NT2/D1 (cell line): ENCODE results near the gene KIF19.
A peak's percentile ranks its signal among the peaks of the same experiment; 100 is the strongest.

Experiments
- DNase-seq: peaks from one replicate; pipeline ENCODE4 v3.0.0-alpha.2; 2011; ENCODE audit warnings: low read depth, low spot score
- H3K27me3 ChIP-seq: 2 replicates; pipeline ENCODE4 v1.6.0; 2011; ENCODE audit warnings: mild to moderate bottlenecking; ENCODE audit not compliant: insufficient read length, insufficient read depth
- H3K36me3 ChIP-seq: 2 replicates; pipeline ENCODE4 v1.6.1; 2011; ENCODE audit warnings: mild to moderate bottlenecking, low read length, mixed read lengths; ENCODE audit not compliant: insufficient read depth, insufficient read length
- H3K4me1 ChIP-seq: 2 replicates; pipeline ENCODE4 v1.5.1; 2011; ENCODE audit not compliant: insufficient read depth, insufficient read length
- H3K4me3 ChIP-seq: 2 replicates; pipeline ENCODE4 v1.5.1; 2011; ENCODE audit warnings: low read depth; ENCODE audit not compliant: insufficient read length
- H3K9ac ChIP-seq: 2 replicates; pipeline ENCODE4 v1.6.0; 2011; ENCODE audit warnings: low read depth; ENCODE audit not compliant: insufficient read length
- H3K9me3 ChIP-seq: 2 replicates; pipeline ENCODE4 v1.5.1; 2011; ENCODE audit warnings: mild to moderate bottlenecking, low read length; ENCODE audit not compliant: insufficient read depth
- SUZ12 ChIP-seq: IDR thresholded peaks from 2 replicates; pipeline ENCODE4 v1.6.1; 2011; ENCODE audit not compliant: insufficient read length, insufficient read depth; ENCODE audit errors: extremely low read depth
- YY1 ChIP-seq: IDR thresholded peaks from 2 replicates; pipeline ENCODE4 v1.6.1; 2011; ENCODE audit not compliant: insufficient read length, insufficient read depth
- ZNF274 ChIP-seq: IDR thresholded peaks from 2 replicates; pipeline ENCODE4 v1.6.1; 2011; ENCODE audit warnings: mild to moderate bottlenecking, low read depth, low read length

KIF19 gene

DNA sequence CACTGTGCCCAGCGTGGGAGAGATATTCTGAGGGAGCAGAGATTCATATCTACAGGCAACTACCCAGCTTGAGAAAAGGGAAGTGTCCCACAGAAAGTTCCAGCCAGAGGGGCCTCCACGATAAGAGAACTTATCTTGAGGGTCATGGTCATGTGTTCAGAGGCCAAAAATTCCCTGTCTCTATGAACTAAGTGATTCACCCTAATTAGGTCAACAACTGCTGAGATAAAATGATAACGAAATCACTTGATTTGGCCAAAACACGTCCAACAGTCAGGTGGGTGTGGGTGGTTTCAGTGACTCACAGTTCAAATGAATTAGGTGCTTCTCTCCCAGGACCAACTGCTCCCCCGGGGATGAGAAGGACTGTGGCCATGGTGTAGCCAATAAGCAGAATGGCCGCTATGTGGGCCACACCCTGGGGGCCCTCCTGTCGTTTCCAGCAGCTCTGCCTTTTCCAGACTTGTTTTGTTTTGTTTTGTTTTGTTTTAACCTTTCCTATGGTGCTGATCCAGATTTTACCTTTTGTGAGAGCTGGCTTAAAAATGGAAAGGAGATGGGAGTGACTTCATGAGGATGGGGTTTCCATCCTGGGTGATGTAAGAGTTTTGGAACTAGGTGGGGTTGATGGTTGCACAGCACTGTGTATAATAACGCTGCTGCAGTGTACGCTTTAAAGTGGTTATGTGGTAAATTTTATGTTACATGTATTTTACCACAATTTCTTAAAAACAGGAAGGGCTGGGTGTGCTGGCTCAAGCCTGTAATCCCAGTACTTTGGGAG lies 43.2 kb upstream of the KIF19 start:
- DNase-seq, result no peak
- peaks cover 6% of the 10 kb centered on the region for H3K4me1 ChIP-seq
- no peaks in the 10 kb centered on the region for H3K36me3 ChIP-seq
- H3K27me3 ChIP-seq, result no peaks in the 10 kb centered on the region
- H3K4me3 ChIP-seq, result no peak overlapping the region
- H3K9ac ChIP-seq, result no peak overlapping the region
- no peaks in the 10 kb centered on the region for H3K9me3 ChIP-seq
- TF ChIP-seq SUZ12, result no peak
- TF ChIP-seq ZNF274, result no peak
- no peak for TF ChIP-seq YY1

DNA sequence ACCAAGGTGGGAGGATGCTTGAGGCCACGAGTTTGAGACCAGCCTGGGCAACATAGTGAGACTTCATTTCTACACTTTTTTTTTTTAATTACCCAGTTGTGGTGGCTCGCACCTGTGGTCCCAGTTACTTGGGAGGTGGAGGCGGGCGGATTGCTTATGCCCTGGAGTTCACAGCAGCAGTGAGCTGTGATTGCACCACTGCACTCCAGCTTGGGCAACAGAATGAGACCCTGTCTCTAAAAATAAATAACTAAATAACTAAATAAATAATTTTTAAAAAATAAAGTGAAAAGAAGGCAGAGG lies 42.7 kb upstream of the KIF19 start:
- DNase-seq, result no peak
- Histone ChIP-seq H3K9ac (no peak overlapping the region), H3K9me3 (no peaks in the 10 kb centered on the region), H3K27me3 (no peaks in the 10 kb centered on the region), H3K36me3 (no peaks in the 10 kb centered on the region), H3K4me3 (no peak overlapping the region), H3K4me1 (peaks cover 6% of the 10 kb centered on the region)
- TF ChIP-seq ZNF274 (no peak), YY1 (no peak), SUZ12 (no peak)

DNA sequence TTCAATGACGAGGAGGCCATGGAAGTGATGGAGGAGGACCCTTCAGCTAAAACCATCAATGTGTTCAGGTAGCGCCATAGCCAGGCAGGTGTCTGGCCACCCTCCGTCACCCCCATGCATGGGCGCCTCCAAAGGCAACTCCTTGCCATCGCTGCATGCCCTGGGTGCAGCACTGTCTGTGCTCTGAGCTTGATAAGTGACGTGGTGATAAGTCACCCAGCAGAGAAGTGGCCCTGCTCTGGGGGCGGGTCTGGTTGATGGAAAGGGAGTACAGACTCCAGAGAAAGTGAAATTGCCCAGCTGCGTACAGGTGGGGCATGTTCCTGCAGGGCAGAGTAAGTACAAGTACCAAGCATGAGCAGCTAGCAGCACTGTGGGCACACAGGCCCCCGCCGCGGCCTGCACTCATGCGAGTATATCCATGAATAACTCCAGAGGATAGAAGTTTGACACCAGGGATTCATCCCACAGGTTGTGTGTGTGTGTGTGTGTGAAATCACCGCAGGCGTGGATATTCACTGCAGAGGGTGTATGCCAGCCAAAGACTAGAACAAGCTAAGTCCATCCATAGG lies 38.9 kb upstream of the KIF19 start:
- no peak overlapping the region for H3K4me3 ChIP-seq
- no peaks in the 10 kb centered on the region for H3K9me3 ChIP-seq
- no peak overlapping the region for H3K9ac ChIP-seq
- TF ChIP-seq ZNF274 (no peak), YY1 (no peak), SUZ12 (no peak)
- H3K36me3 ChIP-seq, result no peaks in the 10 kb centered on the region
- no peaks in the 10 kb centered on the region for H3K27me3 ChIP-seq
- H3K4me1 ChIP-seq, result peaks cover 8% of the 10 kb centered on the region
- no peak for DNase-seq

GRCh38 chr17:74288785-74289184 lies 37.2 kb upstream of the KIF19 start:
- Histone ChIP-seq H3K27me3 (no peaks in the 10 kb centered on the region), H3K4me3 (no peak overlapping the region), H3K4me1 (peaks cover 8% of the 10 kb centered on the region), H3K36me3 (no peaks in the 10 kb centered on the region), H3K9ac (no peak overlapping the region), H3K9me3 (no peaks in the 10 kb centered on the region)
- TF ChIP-seq YY1, result no peak
- TF ChIP-seq ZNF274, result no peak
- TF ChIP-seq SUZ12, result no peak
- no peak for DNase-seq

- Histone ChIP-seq H3K4me3 (no peak overlapping the region), H3K9ac (peak overlapping the region; percentile 21), H3K9me3 (no peaks in the 10 kb centered on the region), H3K27me3 (no peaks in the 10 kb centered on the region), H3K36me3 (no peaks in the 10 kb centered on the region), H3K4me1 (peaks cover 8% of the 10 kb centered on the region)
- TF ChIP-seq ZNF274 (no peak), SUZ12 (no peak), YY1 (no peak)
- no peak for DNase-seq
Measured at GRCh38 chr17:74289688-74290087, 36.3 kb upstream of the KIF19 start.

DNA sequence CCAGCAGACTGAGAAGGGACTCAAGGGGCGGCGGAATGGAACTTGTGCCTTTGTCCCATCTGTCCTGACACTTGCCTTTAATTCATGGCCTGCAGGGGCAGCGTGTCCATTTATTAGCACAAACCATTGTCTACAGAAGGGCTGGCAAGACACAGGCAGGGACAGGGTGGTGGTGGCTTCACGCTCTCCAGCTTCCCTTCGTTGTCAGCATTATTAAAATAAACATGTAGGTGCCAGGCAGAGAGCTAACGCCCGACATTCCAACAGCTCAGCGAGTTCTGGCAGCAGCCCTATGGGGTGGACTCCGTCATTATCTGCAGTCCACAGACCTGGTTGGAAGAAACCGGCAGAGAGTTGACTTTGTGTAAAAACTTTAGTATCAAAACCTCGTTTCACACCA lies 35.7 kb upstream of the KIF19 start:
- no peak overlapping the region for H3K9ac ChIP-seq
- peaks cover 4% of the 10 kb centered on the region for H3K4me1 ChIP-seq
- H3K9me3 ChIP-seq, result no peaks in the 10 kb centered on the region
- DNase-seq, result no peak
- no peaks in the 10 kb centered on the region for H3K27me3 ChIP-seq
- H3K4me3 ChIP-seq, result no peak overlapping the region
- H3K36me3 ChIP-seq, result no peaks in the 10 kb centered on the region
- TF ChIP-seq YY1 (no peak), SUZ12 (no peak), ZNF274 (no peak)

GRCh38 chr17:74292495-74292894 lies 33.5 kb upstream of the KIF19 start:
- Histone ChIP-seq H3K9me3 (no peaks in the 10 kb centered on the region), H3K27me3 (no peaks in the 10 kb centered on the region), H3K4me1 (peaks cover 4% of the 10 kb centered on the region), H3K36me3 (no peaks in the 10 kb centered on the region), H3K4me3 (no peak overlapping the region), H3K9ac (no peak overlapping the region)
- no peak for TF ChIP-seq YY1
- no peak for TF ChIP-seq ZNF274
- TF ChIP-seq SUZ12, result no peak
- DNase-seq, result no peak
